ENCODE data around the gene SP140. TPM values are rescaled to one million over a fixed set of nuclear protein-coding genes. Genes with fewer than 3 reads are reported as not detected.

The SP140 gene
- total RNA-seq, 1 donor from 2014 or later: 0.06 TPM

GRCh38 chr2:230268606-230269243, 43.2 kb downstream of the SP140 start:
- TF ChIP-seq EZH2phosphoT487 (IDR thresholded peaks at IDR 0.05): no peak
- no peak for TF ChIP-seq EZH2 (IDR thresholded peaks at IDR 0.05)
- TF ChIP-seq CTCF (IDR thresholded peaks at IDR 0.05): no peak
- Mint-ChIP-seq H3K27me3 (ENCODE audit: insufficient read depth, low read depth) (peaks cover 2% of the 10 kb centered on the region), H3K9me3 (no peaks in the 10 kb centered on the region), H3K27ac (no peak overlapping the region), H3K4me3 (no peak overlapping the region), H3K4me1 (peaks cover 4% of the 10 kb centered on the region), H3K36me3 (no peaks in the 10 kb centered on the region)
- no peaks in the 10 kb centered on the region for H3K36me3 ChIP-seq
- H3K79me2 ChIP-seq (ENCODE audit: low read depth): no peaks in the 10 kb centered on the region
- no peaks in the 10 kb centered on the region for H3K9me3 ChIP-seq (ENCODE audit: low read depth)
- no peak overlapping the region for H3K4me2 ChIP-seq
- no peak for DNase-seq (ENCODE audit: low spot score)
- no peaks in the 10 kb centered on the region for H3K27me3 ChIP-seq
- H3K9ac ChIP-seq: no peak overlapping the region
- H2AFZ ChIP-seq (replicated peaks): no peak overlapping the region
- H3F3A ChIP-seq (ENCODE audit: low read depth): no peaks in the 10 kb centered on the region
- H3K4me3 ChIP-seq: no peak overlapping the region
- H3K27ac ChIP-seq: no peak overlapping the region
- peaks cover 7% of the 10 kb centered on the region for H3K4me1 ChIP-seq
- H4K20me1 ChIP-seq (ENCODE audit: low read depth): no peaks in the 10 kb centered on the region

- DNase-seq (ENCODE audit: low spot score): no peak
- H4K20me1 ChIP-seq (ENCODE audit: low read depth): no peaks in the 10 kb centered on the region
- no peaks in the 10 kb centered on the region for H3K27me3 ChIP-seq
- peaks cover 6% of the 10 kb centered on the region for H3K4me1 ChIP-seq
- H3K27ac Mint-ChIP-seq: no peak overlapping the region
- H3F3A ChIP-seq (ENCODE audit: low read depth): no peaks in the 10 kb centered on the region
- no peaks in the 10 kb centered on the region for H3K36me3 Mint-ChIP-seq
- no peak overlapping the region for H3K4me3 Mint-ChIP-seq
- no peak overlapping the region for H2AFZ ChIP-seq (replicated peaks)
- H3K4me3 ChIP-seq: no peak overlapping the region
- no peaks in the 10 kb centered on the region for H3K36me3 ChIP-seq
- TF ChIP-seq CTCF (IDR thresholded peaks at IDR 0.05): no peak
- TF ChIP-seq EZH2phosphoT487 (IDR thresholded peaks at IDR 0.05): no peak
- no peak for TF ChIP-seq EZH2 (IDR thresholded peaks at IDR 0.05)
- H3K79me2 ChIP-seq (ENCODE audit: low read depth): no peaks in the 10 kb centered on the region
- no peaks in the 10 kb centered on the region for H3K27me3 Mint-ChIP-seq (ENCODE audit: insufficient read depth, low read depth)
- no peak overlapping the region for H3K9ac ChIP-seq
- no peak overlapping the region for H3K4me2 ChIP-seq
- H3K9me3 Mint-ChIP-seq: no peaks in the 10 kb centered on the region
- H3K27ac ChIP-seq: no peak overlapping the region
- no peaks in the 10 kb centered on the region for H3K9me3 ChIP-seq (ENCODE audit: low read depth)
- peaks cover 3% of the 10 kb centered on the region for H3K4me1 Mint-ChIP-seq
These were observed 44.2 kb downstream of the SP140 start for GRCh38 chr2:230269715-230270114.

- TF ChIP-seq EZH2phosphoT487 (IDR thresholded peaks at IDR 0.05) (no peak), CTCF (IDR thresholded peaks at IDR 0.05) (no peak), EZH2 (IDR thresholded peaks at IDR 0.05) (no peak)
- Histone ChIP-seq H3K4me3 (no peak overlapping the region), H3F3A (ENCODE audit: low read depth) (no peaks in the 10 kb centered on the region), H3K9me3 (ENCODE audit: low read depth) (no peaks in the 10 kb centered on the region), H2AFZ (replicated peaks) (no peak overlapping the region), H3K36me3 (no peaks in the 10 kb centered on the region), H3K4me1 (no peaks in the 10 kb centered on the region), H3K27me3 (no peaks in the 10 kb centered on the region), H3K27ac (no peak overlapping the region), H3K79me2 (ENCODE audit: low read depth) (no peaks in the 10 kb centered on the region), H3K9ac (no peak overlapping the region), H3K4me2 (no peak overlapping the region), H4K20me1 (ENCODE audit: low read depth) (no peaks in the 10 kb centered on the region)
- Mint-ChIP-seq H3K27me3 (ENCODE audit: insufficient read depth, low read depth) (peaks cover 2% of the 10 kb centered on the region), H3K27ac (no peak overlapping the region), H3K9me3 (peaks cover 8% of the 10 kb centered on the region), H3K36me3 (no peaks in the 10 kb centered on the region), H3K4me1 (no peaks in the 10 kb centered on the region), H3K4me3 (no peak overlapping the region)
- no peak for DNase-seq (ENCODE audit: low spot score)
These were observed 57.4 kb downstream of the SP140 start for GRCh38 chr2:230282936-230283335.

Data from neural progenitor cell (in vitro differentiated cells).